ENCODE measurements around the gene BSN. TPM values are rescaled to one million over a fixed set of nuclear protein-coding genes. Genes with fewer than 3 reads are reported as not detected.
A peak's percentile ranks its signal among the peaks of the same experiment; 100 is the strongest.

The BSN gene
- total RNA-seq, 2 donors from 2014 or later, result 1.3 to 6.6 TPM

DNA sequence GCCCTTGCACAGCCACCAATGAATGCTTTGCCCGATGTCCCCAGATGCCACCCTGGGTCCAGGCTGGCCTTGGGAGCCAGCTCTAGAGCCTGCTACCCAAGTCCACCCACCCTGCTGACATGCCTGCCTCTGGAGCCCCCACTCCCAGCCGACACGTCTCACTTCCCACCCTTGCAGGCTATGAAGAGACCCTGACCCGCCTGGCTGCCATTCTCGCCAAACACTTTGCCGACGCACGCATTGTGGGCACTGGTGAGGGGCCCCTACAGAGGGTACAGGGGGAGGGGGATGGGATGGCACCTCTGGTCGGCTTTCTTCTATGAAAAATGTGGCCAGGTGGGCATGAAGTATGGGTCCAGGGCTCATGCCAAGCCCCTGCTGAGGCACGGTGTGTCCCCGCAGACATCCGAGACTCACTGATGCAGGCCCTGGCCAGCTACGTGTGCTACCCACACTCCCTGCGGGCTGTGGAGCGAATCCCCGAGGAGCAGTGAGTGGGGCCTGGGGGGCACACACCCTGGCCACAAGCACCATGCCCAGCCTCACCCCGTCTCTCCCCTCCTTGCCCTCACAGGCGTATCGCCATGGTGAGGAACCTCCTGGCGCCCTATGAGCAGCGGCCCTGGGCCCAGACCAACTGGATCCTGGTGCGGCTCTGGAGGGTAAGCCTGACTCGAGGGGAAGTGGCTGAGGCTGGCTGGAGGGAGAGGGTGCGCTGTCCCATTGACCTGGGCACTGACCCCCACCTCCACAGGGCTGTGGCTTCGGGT is 159.2 kb downstream of the BSN start:
- TF ChIP-seq POLR2A (IDR thresholded peaks at IDR 0.05) (no peak), CTCF (IDR thresholded peaks at IDR 0.05) (no peak)
- no peak for ATAC-seq
- no peak overlapping the region for H3K4me3 ChIP-seq
- H3K4me1 ChIP-seq, result peaks cover 2% of the 10 kb centered on the region
- H3K27ac ChIP-seq, result no peak overlapping the region
- peak in 1 of 4 donors; percentile 11 for DNase-seq
- WGBS, 2 donors, result 93 to 94% methylated on average over 6 to 23 of the region's 25 CpGs
- intact Hi-C loops (cut with DNase I), result no loop called here
- no peaks in the 10 kb centered on the region for H3K36me3 ChIP-seq (replicated peaks in 1 of 2; ENCODE audit: insufficient read depth in 1 of 2, low read depth in 2 of 2)
- no peaks in the 10 kb centered on the region for H3K9me3 ChIP-seq
- no peaks in the 10 kb centered on the region for H3K27me3 ChIP-seq

GRCh38 chr3:49714728-49715550 is 160.7 kb downstream of the BSN start:
- ATAC-seq (no peak), DNase-seq (peak in 1 of 4 donors; percentile 11)
- no peak overlapping the region for H3K27ac ChIP-seq
- H3K36me3 ChIP-seq (replicated peaks in 1 of 2; ENCODE audit: insufficient read depth in 1 of 2, low read depth in 2 of 2), result no peaks in the 10 kb centered on the region
- no peaks in the 10 kb centered on the region for H3K27me3 ChIP-seq
- no peak overlapping the region for H3K4me3 ChIP-seq
- H3K4me1 ChIP-seq, result peaks cover 16% of the 10 kb centered on the region
- 60 to 79% methylated on average over 7 to 11 of the region's 13 CpGs for WGBS, 2 donors
- intact Hi-C loops (cut with DNase I), result no loop called here
- H3K9me3 ChIP-seq, result no peaks in the 10 kb centered on the region
- no peak for TF ChIP-seq CTCF (IDR thresholded peaks at IDR 0.05)

DNA sequence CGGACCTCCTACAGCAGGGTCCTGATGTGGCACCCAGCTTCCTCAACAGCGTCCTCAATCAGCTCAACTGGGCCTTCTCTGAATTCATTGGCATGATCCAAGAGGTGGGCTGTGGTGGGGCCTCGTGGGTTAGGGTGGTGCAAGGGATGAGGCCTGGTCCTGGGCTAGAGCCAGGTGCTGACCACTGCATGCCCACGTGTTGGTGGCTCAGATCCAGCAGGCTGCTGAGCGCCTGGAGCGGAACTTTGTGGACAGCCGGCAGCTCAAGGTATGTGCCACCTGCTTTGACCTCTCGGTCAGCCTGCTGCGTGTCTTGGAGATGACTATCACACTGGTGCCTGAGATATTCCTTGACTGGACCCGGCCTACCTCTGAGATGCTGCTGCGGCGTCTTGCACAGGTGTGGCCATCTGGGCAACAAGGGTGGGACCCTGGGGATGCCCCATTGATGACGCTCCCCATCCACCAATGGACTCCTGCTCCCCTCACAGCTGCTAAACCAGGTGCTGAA is 161.4 kb downstream of the BSN start:
- H3K27me3 ChIP-seq, result no peaks in the 10 kb centered on the region
- DNase-seq (peak in 1 of 4 donors; percentile 20), ATAC-seq (no peak)
- H3K27ac ChIP-seq, result no peak overlapping the region
- TF ChIP-seq CTCF (IDR thresholded peaks at IDR 0.05) (no peak), POLR2A (IDR thresholded peaks at IDR 0.05) (no peak)
- H3K9me3 ChIP-seq, result no peaks in the 10 kb centered on the region
- H3K36me3 ChIP-seq (replicated peaks in 1 of 2; ENCODE audit: insufficient read depth in 1 of 2, low read depth in 2 of 2), result no peaks in the 10 kb centered on the region
- WGBS, 2 donors, result 87 to 100% methylated on average over 2 to 13 of the region's 13 CpGs
- H3K4me1 ChIP-seq, result peaks cover 23% of the 10 kb centered on the region
- H3K4me3 ChIP-seq, result no peak overlapping the region
- intact Hi-C loops (cut with DNase I), result no loop called here

GRCh38 chr3:49716169-49716568 is 161.9 kb downstream of the BSN start:
- H3K27ac ChIP-seq, result no peak overlapping the region
- TF ChIP-seq POLR2A (IDR thresholded peaks at IDR 0.05) (no peak), CTCF (IDR thresholded peaks at IDR 0.05) (no peak)
- H3K27me3 ChIP-seq, result no peaks in the 10 kb centered on the region
- H3K4me3 ChIP-seq, result no peak overlapping the region
- intact Hi-C loops (cut with DNase I), result no loop called here
- peaks cover 28% of the 10 kb centered on the region for H3K4me1 ChIP-seq
- DNase-seq (peak in 1 of 4 donors; percentile 10), ATAC-seq (no peak)
- H3K9me3 ChIP-seq, result no peaks in the 10 kb centered on the region
- 93 to 96% methylated on average over 3 to 7 of the region's 7 CpGs for WGBS, 2 donors
- peaks cover 0 to 4% of the 10 kb centered on the region in 2 donors for H3K36me3 ChIP-seq (replicated peaks in 1 of 2; ENCODE audit: insufficient read depth in 1 of 2, low read depth in 2 of 2)

All from body of pancreas (tissue), 4 donors.